Stromal cell of bone marrow (primary cell): ENCODE results near the gene ZBED4.
"Not testable (repeated sequence)": the region's sequence is repeated elsewhere in the genome, so short reads cannot be mapped to it uniquely, and the experiment has no call there.

Experiments used
- DNase-seq: peaks from one replicate; pipeline ENCODE4 v3.0.0-alpha.2; 2012; ENCODE audit warnings: low read depth

Gene ZBED4

GRCh38 chr22:49826603-49827270, 26.9 kb upstream of the ZBED4 start:
- DNase-seq, result peak; percentile 31

GRCh38 chr22:49827271-49827852, 26.3 kb upstream of the ZBED4 start:
- peak; percentile 10 for DNase-seq

- peak; percentile 38 for DNase-seq
Measured at GRCh38 chr22:49827853-49828598, 25.6 kb upstream of the ZBED4 start, which contains the start of gene BRD1. BRD1 (minus strand) TSS chr22:49827873; CDS start chr22:49824317, 3,556 bp downstream.

DNA sequence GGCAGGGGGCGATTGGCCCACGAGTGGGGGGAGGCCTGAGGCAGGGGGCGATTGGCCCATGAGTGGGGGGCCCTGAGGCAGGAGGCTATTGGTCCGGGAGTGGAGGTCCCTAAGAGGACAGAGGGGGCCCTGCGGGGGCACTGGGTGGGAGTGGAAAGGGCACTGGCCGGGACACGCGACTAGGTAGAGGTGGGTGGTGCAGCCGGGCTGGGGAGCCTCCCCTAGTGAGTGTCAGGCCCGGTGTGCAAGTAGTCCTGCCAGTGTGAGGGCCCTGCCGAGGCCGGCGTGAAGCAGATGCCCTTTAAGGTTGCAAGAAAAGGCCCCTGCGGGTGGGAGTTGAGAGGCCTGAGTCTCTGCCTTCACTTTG, 25.1 kb upstream of the ZBED4 start:
- DNase-seq, result no peak

DNA sequence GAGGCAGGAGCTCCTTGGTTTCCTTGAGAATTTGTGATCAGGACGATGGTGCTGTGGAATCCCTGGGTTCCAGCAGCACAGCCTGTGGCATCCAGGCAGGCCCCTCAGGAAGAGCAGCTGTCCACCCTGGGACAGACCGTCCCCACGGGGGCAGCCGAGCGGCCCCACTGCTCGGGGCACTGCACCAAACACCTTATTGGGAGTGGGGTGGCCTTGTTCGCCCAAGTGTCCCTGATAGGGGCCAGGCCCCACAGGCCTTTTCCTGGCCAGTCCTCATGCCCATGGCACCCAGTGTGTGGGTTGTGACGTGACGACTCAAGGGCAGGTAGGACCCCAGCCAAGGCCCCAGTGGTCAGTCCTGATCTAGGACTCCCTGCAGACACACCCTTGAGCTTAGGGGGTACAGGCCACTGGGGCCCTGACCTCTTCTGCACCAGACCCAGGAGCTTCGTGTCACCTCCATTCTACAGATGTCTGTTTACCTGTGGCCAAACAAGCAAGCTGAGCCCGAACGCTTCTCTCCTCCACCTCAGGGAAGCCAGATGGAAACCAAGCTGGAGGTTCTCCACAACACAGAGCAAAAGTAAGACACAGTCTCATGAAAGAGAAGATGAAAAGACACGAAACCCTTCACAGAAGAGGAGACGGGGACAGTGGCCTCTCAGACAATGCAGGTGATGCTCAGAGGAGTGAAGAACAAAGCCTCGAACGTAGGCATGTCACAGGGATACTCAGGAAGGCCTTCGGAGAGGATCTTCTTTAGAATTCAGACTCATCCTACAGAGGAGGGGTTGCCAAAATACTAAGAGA, 24.4 kb upstream of the ZBED4 start:
- DNase-seq, result no peak

DNA sequence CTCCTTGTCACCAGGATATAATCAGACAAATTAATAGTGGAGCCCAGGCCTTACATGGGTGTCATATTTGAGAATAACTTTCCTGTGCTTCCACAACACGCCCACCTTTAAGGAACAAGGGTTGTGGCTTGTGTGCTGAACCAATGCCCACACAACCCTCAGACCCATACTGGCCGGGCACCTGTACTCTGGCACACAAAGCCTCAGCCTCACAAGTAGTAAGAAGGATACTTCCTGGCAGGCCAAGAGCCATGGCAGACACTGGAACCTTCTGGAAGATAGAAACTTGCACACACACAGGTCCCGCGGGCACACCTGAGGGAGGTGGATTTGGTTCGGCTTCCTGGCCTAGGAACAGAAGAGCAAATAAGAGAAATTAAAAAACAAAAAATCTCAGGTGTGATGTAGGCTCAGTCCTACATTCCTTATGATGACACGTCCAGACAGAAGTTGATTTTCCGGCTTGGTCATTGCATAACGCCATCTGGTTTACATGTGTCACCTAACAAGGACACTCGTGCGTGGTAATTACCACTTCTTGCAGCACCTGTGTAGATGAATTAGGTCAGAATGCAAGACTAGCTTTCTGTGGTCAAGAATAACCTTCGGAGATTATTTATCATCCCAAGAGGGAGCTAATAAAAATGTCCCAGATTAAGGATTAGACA, 20.2 kb upstream of the ZBED4 start:
- no peak for DNase-seq

- DNase-seq, result no peak
Measured at GRCh38 chr22:49838771-49839717, 14.6 kb upstream of the ZBED4 start.

- no peak for DNase-seq
Measured at GRCh38 chr22:49845241-49845640, 8.4 kb upstream of the ZBED4 start.

GRCh38 chr22:49845666-49846459, 7.8 kb upstream of the ZBED4 start:
- DNase-seq, result no peak

- no peak for DNase-seq
Measured at GRCh38 chr22:49847751-49848689, 5.6 kb upstream of the ZBED4 start.

GRCh38 chr22:49848690-49849160, 4.9 kb upstream of the ZBED4 start:
- DNase-seq, result no peak

GRCh38 chr22:49849161-49850020, 4.3 kb upstream of the ZBED4 start:
- no peak for DNase-seq

DNA sequence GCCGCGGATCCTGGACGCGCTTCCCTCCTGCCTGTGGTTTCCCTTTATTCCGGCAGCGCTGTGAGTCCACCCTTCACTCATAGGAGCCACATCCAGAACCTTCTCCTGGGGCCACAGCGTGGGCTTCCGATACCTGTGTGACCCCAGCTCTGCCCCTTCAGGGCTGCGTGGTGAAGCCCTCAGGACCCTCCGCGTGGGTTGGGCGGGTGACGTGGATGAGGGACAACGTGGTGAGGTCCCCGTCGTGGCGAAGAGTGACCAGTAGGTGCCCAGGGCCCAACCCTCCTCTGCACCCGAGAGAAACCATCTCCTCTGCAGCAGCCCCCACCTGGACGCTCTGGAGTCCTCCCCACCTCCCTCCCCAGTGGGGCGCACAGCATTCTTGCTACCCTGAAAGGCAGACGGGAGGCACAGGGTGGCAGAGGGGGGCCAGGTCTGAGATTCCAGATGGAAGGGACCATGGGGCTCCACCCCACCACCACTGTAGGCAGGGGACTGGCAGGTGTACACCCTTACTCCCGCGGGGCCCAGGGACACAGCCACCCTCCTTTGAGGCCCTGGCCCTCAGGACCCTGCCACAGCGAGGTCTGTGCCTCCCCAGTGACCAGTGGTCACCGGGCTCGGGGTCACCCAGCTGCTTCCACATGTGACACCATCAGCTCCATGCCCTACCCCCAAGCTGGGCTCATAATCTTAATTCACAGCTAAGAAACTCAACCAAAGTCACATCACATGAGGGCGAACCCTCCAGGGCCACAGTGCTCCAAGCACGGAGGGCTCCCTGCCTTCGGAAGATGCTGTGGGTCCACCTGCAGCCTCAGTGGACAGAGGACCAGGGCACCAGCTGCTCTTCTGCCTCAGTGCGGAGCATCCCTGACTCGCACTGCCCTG, 3.4 kb upstream of the ZBED4 start:
- DNase-seq, result no peak

GRCh38 chr22:49850959-49851802, 2.5 kb upstream of the ZBED4 start:
- DNase-seq, result no peak

GRCh38 chr22:49852568-49852897, 1.1 kb upstream of the ZBED4 start:
- DNase-seq, result not testable (repeated sequence)
